Cardiac atrium fibroblast (primary cell): ENCODE measurements around the gene CCDC154. TPM values are rescaled to one million over a fixed set of nuclear protein-coding genes. Genes with fewer than 3 reads are reported as not detected.

Experiments used
- total RNA-seq: library from RNA; depleted of rRNA; stranded (reverse); fragments of >200 nt; gene quantifications from 2 replicates; pipeline ENCODE4 v1.2.3, GENCODE V29; 2015

CCDC154 gene, protein sequence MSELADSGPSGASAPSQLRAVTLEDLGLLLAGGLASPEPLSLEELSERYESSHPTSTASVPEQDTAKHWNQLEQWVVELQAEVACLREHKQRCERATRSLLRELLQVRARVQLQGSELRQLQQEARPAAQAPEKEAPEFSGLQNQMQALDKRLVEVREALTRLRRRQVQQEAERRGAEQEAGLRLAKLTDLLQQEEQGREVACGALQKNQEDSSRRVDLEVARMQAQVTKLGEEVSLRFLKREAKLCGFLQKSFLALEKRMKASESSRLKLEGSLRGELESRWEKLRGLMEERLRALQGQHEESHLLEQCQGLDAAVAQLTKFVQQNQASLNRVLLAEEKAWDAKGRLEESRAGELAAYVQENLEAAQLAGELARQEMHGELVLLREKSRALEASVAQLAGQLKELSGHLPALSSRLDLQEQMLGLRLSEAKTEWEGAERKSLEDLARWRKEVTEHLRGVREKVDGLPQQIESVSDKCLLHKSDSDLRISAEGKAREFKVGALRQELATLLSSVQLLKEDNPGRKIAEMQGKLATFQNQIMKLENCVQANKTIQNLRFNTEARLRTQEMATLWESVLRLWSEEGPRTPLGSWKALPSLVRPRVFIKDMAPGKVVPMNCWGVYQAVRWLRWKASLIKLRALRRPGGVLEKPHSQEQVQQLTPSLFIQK
- not detected in 2 replicates for total RNA-seq

DNA sequence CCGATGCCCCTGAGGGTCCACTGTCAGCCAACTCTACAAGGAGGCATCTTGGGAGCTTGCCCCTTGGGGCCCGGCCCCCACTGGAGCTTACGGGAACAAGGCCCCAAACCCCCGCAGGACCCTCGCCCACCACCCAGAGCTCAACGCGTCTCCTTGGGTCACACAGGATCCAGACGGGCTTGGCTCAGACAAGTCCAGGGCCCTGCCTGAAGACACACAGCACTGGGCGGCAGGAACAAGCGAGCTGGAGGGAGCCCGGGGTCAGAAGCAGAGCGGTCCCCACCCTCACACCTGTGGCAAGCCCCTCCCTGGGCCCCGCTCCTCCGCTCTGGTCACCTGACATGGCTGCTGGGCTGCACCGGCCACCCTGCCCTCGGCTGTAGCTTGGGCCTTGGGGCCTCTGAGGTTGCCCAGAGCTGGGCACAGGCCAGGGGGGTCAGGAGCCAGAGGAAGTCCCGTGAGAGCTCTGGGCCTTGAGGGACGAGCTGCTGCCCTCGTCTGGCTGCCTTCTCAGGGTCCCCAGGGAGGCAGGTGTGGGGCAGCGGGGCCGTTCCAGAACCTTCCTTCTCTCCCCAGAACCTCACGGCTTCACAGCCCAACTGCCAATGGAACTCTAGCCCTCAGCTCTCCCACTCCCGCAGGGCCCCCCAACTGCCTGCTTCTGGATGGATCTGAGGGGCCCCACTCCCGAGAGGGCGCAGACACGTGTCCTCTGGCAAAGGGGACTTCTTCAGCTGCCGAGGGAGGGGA lies at the start of gene CCDC154:
Gene CCDC154 (minus strand): TSS at position 577 of the 750 bp plus-strand sequence. CDS start 234 bp downstream, at position 343.

GRCh38 chr16:1492923-1493745 lies 48.8 kb upstream of the CCDC154 start, which contains the start of gene TELO2:
TELO2 (plus strand) TSS chr16:1493360; CDS start chr16:1494282, 922 bp downstream.

DNA sequence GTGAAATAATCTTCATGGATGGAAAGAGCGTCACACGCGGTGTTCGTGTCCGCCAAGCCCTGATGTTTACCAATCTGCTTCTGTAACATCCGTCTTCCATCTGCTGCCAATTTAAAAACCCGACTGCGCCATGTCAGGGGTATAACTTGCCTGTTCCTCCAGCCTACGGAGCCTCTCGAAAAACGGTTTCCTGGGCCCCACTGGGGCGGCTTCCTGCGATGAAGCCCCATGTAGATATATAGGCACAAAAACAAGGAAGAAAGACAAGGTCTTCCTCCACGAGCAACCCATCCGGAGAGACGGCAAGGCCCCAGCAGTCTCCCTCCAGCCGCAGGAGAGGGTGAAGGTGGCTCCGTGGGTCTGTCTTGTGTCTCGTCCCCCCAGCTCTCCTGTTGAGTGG lies 44.3 kb upstream of the CCDC154 start, which contains the start of gene PTX4:
Gene PTX4 (minus strand): TSS at position 326 of the 400 bp plus-strand sequence. CDS start 35 bp downstream, at position 291.

DNA sequence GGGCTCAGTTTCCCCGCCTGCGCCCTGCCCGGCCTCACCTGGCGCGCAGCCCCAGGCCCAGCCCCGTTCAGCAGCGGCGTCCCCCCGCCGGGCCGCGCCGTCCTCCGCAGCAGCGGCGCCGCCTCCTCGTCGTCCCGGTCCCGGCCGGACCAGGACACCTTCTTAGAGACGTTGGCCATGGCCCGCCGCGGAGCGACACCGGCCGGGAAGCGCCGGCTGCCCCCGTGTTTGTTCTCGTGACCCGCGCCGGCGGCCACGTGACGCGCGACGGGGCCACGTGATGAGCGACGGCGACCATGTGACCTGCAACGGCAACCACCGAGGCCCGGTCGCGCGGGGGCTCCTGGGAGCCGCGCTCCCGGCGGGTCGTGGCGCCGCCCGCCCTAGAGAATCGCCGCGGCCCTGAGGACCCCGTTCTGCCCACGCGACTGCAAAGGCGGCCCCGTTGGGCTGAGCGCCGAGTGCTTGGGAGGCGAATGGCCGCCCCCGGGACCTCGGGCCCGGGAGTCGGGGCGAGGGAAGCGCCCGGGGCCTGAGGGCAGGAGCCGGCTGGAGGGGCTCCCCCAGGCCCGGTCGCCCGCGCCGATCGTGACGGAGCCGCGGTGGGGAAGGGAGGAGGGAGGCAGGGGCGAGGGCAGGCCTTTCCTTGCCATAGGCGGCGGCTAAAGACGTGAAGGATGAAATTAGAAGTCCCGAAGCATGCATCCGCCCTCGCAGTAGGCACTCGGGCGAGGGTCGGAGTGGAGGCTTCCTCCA lies 30.6 kb upstream of the CCDC154 start, which contains the start of gene CLCN7:
Gene CLCN7 (minus strand): TSS at position 233 of the 756 bp plus-strand sequence. CDS start 54 bp downstream, at position 179.

DNA sequence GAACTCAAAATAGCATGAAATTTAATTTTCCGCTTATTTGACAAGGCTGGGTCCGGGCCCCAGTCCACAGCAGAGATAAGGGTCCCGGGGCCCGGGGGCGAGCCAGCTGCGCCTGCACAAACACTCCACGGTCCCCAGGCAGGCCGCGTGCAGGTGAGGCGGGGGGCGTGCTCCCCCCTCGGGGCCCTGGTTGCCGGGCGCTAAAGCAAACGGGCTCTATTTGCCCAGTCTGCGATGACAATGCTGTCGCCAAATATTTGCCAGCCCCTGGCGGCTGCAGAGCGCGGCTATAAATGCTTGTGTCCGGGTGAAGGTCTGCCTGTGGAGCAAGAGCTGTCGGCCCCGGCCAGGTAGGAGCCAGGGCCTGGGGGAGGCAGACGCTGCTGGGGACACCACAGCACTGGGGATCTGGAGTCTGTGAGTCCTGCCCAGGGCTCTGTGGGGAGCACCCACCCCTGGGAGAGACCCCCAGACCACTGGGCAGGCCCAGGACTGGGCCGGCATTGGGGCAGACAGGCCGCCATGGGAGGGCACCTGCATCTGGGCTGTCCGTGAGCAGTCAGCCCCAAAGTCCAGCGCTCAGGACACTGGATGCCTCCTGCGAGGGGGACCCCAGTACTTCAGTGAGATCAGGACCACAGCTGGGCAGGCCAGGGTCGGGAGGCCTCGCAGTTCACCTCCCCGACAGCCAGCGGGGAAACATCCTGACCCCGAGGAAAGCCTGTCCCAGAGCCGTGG lies 13.4 kb downstream of the CCDC154 start, which contains the start of gene PERCC1:
Gene PERCC1 (plus strand): TSS at position 320 of the 738 bp plus-strand sequence. CDS start 1,516 bp downstream, outside the sequence.

GRCh38 chr16:1414532-1415260 lies 29.7 kb downstream of the CCDC154 start, which contains the start of gene UNKL:
UNKL (minus strand) TSS chr16:1414704; CDS start chr16:1414691, 13 bp downstream.

Other genes with a start within 250 kb of the CCDC154 start
- not detected in 2 replicates for gene TPSG1, start 219.3 kb downstream of the CCDC154 start, total RNA-seq
- not detected in 2 replicates for gene TPSB2, start 214.4 kb downstream of the CCDC154 start, total RNA-seq
- not detected in 2 replicates for gene TPSAB1, start 203.9 kb downstream of the CCDC154 start, total RNA-seq
- not detected in 2 replicates for gene TPSD1, start 188.5 kb downstream of the CCDC154 start, total RNA-seq
- gene UBE2I, start 134.9 kb downstream of the CCDC154 start, total RNA-seq, result 38.5 and 48.8 TPM in 2 replicates
- gene BAIAP3, start 110.9 kb downstream of the CCDC154 start, total RNA-seq, result 1.8 and 4.7 TPM in 2 replicates
- gene TSR3, start 92.7 kb downstream of the CCDC154 start, total RNA-seq, result 63.0 and 88.6 TPM in 2 replicates
- gene GNPTG, start 92.6 kb downstream of the CCDC154 start, total RNA-seq, result 67.3 and 73.7 TPM in 2 replicates
- 23.3 and 27.6 TPM in 2 replicates for gene UNKL, start 29.9 kb downstream of the CCDC154 start, total RNA-seq
- 15.2 and 18.0 TPM in 2 replicates for gene UQCC4, start 23.8 kb downstream of the CCDC154 start, total RNA-seq
- not detected in 2 replicates for gene PERCC1, start 13.5 kb downstream of the CCDC154 start, total RNA-seq
- 33.6 and 39.5 TPM in 2 replicates for gene CLCN7, start 30.5 kb upstream of the CCDC154 start, total RNA-seq
- gene PTX4, start 44.4 kb upstream of the CCDC154 start, total RNA-seq, result not detected in 2 replicates
- gene TELO2, start 48.8 kb upstream of the CCDC154 start, total RNA-seq, result 6.3 and 13.9 TPM in 2 replicates
- gene TMEM204, start 89.1 kb upstream of the CCDC154 start, total RNA-seq, result 28.8 and 34.3 TPM in 2 replicates
- gene IFT140, start 167.5 kb upstream of the CCDC154 start, total RNA-seq, result 9.4 and 12.0 TPM in 2 replicates
- 6.7 and 11.2 TPM in 2 replicates for gene CRAMP1, start 167.8 kb upstream of the CCDC154 start, total RNA-seq
- gene JPT2, start 233.7 kb upstream of the CCDC154 start, total RNA-seq, result 35.2 and 51.1 TPM in 2 replicates